C4-2B (cell line): ENCODE measurements around the gene AQR.

Experiments
- H3K27ac ChIP-seq: fragments of 450-650 bp; 2 replicates; pipeline ENCODE4 v1.5.1; 2017
- CTCF ChIP-seq: fragments of 450-650 bp; conservative IDR thresholded peaks from 2 replicates; pipeline ENCODE4 v1.5.1; 2017; ENCODE audit warnings: mild to moderate bottlenecking
- ZFX ChIP-seq: fragments of 450-650 bp; IDR thresholded peaks from 2 replicates; pipeline ENCODE4 v1.6.1; 2017

Gene AQR

GRCh38 chr15:34896183-34896582, 73.4 kb downstream of the AQR start:
- no peak overlapping the region for H3K27ac ChIP-seq
- TF ChIP-seq ZFX (no peak), CTCF (no peak)

- no peak overlapping the region for H3K27ac ChIP-seq
- TF ChIP-seq CTCF (no peak), ZFX (no peak)
These were observed 75.6 kb downstream of the AQR start for GRCh38 chr15:34893967-34894366.

GRCh38 chr15:34892963-34893591, 76.5 kb downstream of the AQR start:
- H3K27ac ChIP-seq = no peak overlapping the region
- TF ChIP-seq CTCF = no peak
- TF ChIP-seq ZFX = no peak

- no peak overlapping the region for H3K27ac ChIP-seq
These were observed 79.1 kb downstream of the AQR start for GRCh38 chr15:34890424-34890823.

GRCh38 chr15:34889476-34889875, 80.1 kb downstream of the AQR start:
- no peak overlapping the region for H3K27ac ChIP-seq
- TF ChIP-seq CTCF (no peak), ZFX (no peak)

More at GRCh38 chr15:34890424-34890823, 79.1 kb downstream of the AQR start:
- no peak for TF ChIP-seq ZFX
- TF ChIP-seq CTCF = no peak

GRCh38 chr15:34886134-34886533, 83.4 kb downstream of the AQR start:
- TF ChIP-seq CTCF (no peak), ZFX (no peak)
- H3K27ac ChIP-seq = no peak overlapping the region

GRCh38 chr15:34883633-34884032, 85.9 kb downstream of the AQR start:
- no peak overlapping the region for H3K27ac ChIP-seq
- TF ChIP-seq ZFX = no peak
- TF ChIP-seq CTCF = no peak
